ENCODE measurements around the gene CA10.
A peak's percentile ranks its signal among the peaks of the same experiment; 100 is the strongest.

The CA10 gene

GRCh38 chr17:51642029-51642428, 516.5 kb downstream of the CA10 start:
- no peaks in the 10 kb centered on the region for H4K20me1 ChIP-seq (ENCODE audit: insufficient read depth, low read length)
- H3K9me3 ChIP-seq (ENCODE audit: insufficient read depth, low read length, severe bottlenecking): no peaks in the 10 kb centered on the region
- H3K4me1 ChIP-seq (ENCODE audit: insufficient read depth, low read length): no peaks in the 10 kb centered on the region
- H2AFZ ChIP-seq (ENCODE audit: low read depth, low read length): no peak overlapping the region
- no peak for TF ChIP-seq CTCF (IDR thresholded peaks at IDR 0.05; ENCODE audit: borderline replicate concordance, extremely low read depth, low read length, poor library complexity, severe bottlenecking)
- no peak for TF ChIP-seq EZH2 (IDR thresholded peaks at IDR 0.05; ENCODE audit: borderline replicate concordance, low read depth, low read length, severe bottlenecking)
- H3K79me2 ChIP-seq (ENCODE audit: insufficient read depth, low read length): no peaks in the 10 kb centered on the region
- H3K36me3 ChIP-seq (ENCODE audit: insufficient read depth, low read length): no peaks in the 10 kb centered on the region
- H3K27ac ChIP-seq (ENCODE audit: low read length): no peak overlapping the region
- H3K4me2 ChIP-seq (ENCODE audit: insufficient read depth, low read length): no peak overlapping the region
- H3K27me3 ChIP-seq (ENCODE audit: insufficient read depth, low read length, poor library complexity): no peaks in the 10 kb centered on the region
- ATAC-seq (ENCODE audit: insufficient read depth, low read depth) (no peak), DNase-seq (no peak)
- no peak overlapping the region for H3K9ac ChIP-seq (ENCODE audit: low read depth, low read length)
- no peak overlapping the region for H3K4me3 ChIP-seq (ENCODE audit: low read depth in 1 of 2, low read length in 2 of 2)

GRCh38 chr17:51640108-51640622, 518.3 kb downstream of the CA10 start:
- Histone ChIP-seq H2AFZ (ENCODE audit: low read depth, low read length) (no peak overlapping the region), H4K20me1 (ENCODE audit: insufficient read depth, low read length) (no peaks in the 10 kb centered on the region), H3K9me3 (ENCODE audit: insufficient read depth, low read length, severe bottlenecking) (no peaks in the 10 kb centered on the region), H3K27ac (ENCODE audit: low read length) (no peak overlapping the region), H3K36me3 (ENCODE audit: insufficient read depth, low read length) (no peaks in the 10 kb centered on the region), H3K79me2 (ENCODE audit: insufficient read depth, low read length) (no peaks in the 10 kb centered on the region), H3K9ac (ENCODE audit: low read depth, low read length) (no peak overlapping the region), H3K4me1 (ENCODE audit: insufficient read depth, low read length) (no peaks in the 10 kb centered on the region), H3K4me2 (ENCODE audit: insufficient read depth, low read length) (no peak overlapping the region), H3K4me3 (ENCODE audit: low read depth in 1 of 2, low read length in 2 of 2) (no peak overlapping the region), H3K27me3 (ENCODE audit: insufficient read depth, low read length, poor library complexity) (no peaks in the 10 kb centered on the region)
- DNase-seq (peak; percentile 36), ATAC-seq (ENCODE audit: insufficient read depth, low read depth) (peak; percentile 58; the same call in 2 of the 3 replicates)
- TF ChIP-seq CTCF (IDR thresholded peaks at IDR 0.05; ENCODE audit: borderline replicate concordance, extremely low read depth, low read length, poor library complexity, severe bottlenecking): peak; percentile 75
- TF ChIP-seq EZH2 (IDR thresholded peaks at IDR 0.05; ENCODE audit: borderline replicate concordance, low read depth, low read length, severe bottlenecking): no peak

- no peak for ATAC-seq (ENCODE audit: insufficient read depth, low read depth)
Measured at GRCh38 chr17:51638971-51639370, 519.5 kb downstream of the CA10 start.

More at GRCh38 chr17:51638971-51639370, 519.5 kb downstream of the CA10 start:
- H3K9me3 ChIP-seq (ENCODE audit: insufficient read depth, low read length, severe bottlenecking): no peaks in the 10 kb centered on the region
- no peak overlapping the region for H3K4me2 ChIP-seq (ENCODE audit: insufficient read depth, low read length)
- H4K20me1 ChIP-seq (ENCODE audit: insufficient read depth, low read length): no peaks in the 10 kb centered on the region
- no peak overlapping the region for H3K9ac ChIP-seq (ENCODE audit: low read depth, low read length)
- H3K36me3 ChIP-seq (ENCODE audit: insufficient read depth, low read length): no peaks in the 10 kb centered on the region
- TF ChIP-seq EZH2 (IDR thresholded peaks at IDR 0.05; ENCODE audit: borderline replicate concordance, low read depth, low read length, severe bottlenecking) (no peak), CTCF (IDR thresholded peaks at IDR 0.05; ENCODE audit: borderline replicate concordance, extremely low read depth, low read length, poor library complexity, severe bottlenecking) (no peak)
- no peak for DNase-seq
- H3K27ac ChIP-seq (ENCODE audit: low read length): no peak overlapping the region
- H3K27me3 ChIP-seq (ENCODE audit: insufficient read depth, low read length, poor library complexity): no peaks in the 10 kb centered on the region
- no peak overlapping the region for H3K4me3 ChIP-seq (ENCODE audit: low read depth in 1 of 2, low read length in 2 of 2)
- H3K79me2 ChIP-seq (ENCODE audit: insufficient read depth, low read length): no peaks in the 10 kb centered on the region
- H3K4me1 ChIP-seq (ENCODE audit: insufficient read depth, low read length): no peaks in the 10 kb centered on the region
- no peak overlapping the region for H2AFZ ChIP-seq (ENCODE audit: low read depth, low read length)

Data from DND-41 (cell line).